Measurements from ENCODE around the gene IP6K3.

GRCh38 chr6:33749401-33749800 is 2.7 kb upstream of the IP6K3 start:
- TF ChIP-seq EZH2 (IDR thresholded peaks at IDR 0.05; ENCODE audit: low read length) (no peak), CTCF (optimal IDR thresholded peaks at IDR 0.05 in 1 of 3, IDR thresholded peaks at IDR 0.05 in 1 of 3, conservative IDR thresholded peaks at IDR 0.05 in 1 of 3; ENCODE audit: extremely low read depth in 1 of 3, insufficient read depth in 2 of 3, low read length in 3 of 3) (no peak)

All from keratinocyte (primary cell).